Naive B cell (primary cell): ENCODE data around the gene FTO. TPM values are rescaled to one million over a fixed set of nuclear protein-coding genes. Genes with fewer than 3 reads are reported as not detected.

Experiments
- ATAC-seq, 2 donors: fragments of 150-1000 bp; cut with Tn5 transposase; 2 replicates each; pipeline ENCODE4 v1.10.0; 2021; ENCODE audit warnings: low read depth in 2 of 2, mild to moderate bottlenecking in 2 of 2, moderate library complexity in 2 of 2
- DNase-seq: peaks from one replicate; pipeline ENCODE4 v3.0.0; 2022
- H3K27ac Mint-ChIP-seq, 6 donors: one replicate each; pipeline ENCODE4 v1.8.0; 2020 to 2022; ENCODE audit warnings: mild to moderate bottlenecking in 6 of 6, mixed read lengths in 6 of 6, moderate library complexity in 5 of 6, inconsistent platforms in 2 of 6
- H3K27me3 Mint-ChIP-seq, 3 donors: one replicate each; pipeline ENCODE4 v1.8.0; 2021 to 2022; ENCODE audit warnings: mixed read lengths in 3 of 3, mild to moderate bottlenecking in 1 of 3
- H3K36me3 Mint-ChIP-seq, 2 donors: one replicate each; pipeline ENCODE4 v1.8.0; 2020 to 2022; ENCODE audit warnings: mixed read lengths in 2 of 2, inconsistent platforms in 1 of 2, mild to moderate bottlenecking in 1 of 2
- H3K4me1 Mint-ChIP-seq, 3 donors: one replicate each; pipeline ENCODE4 v1.8.0; 2020 to 2022; ENCODE audit warnings: mixed read lengths in 3 of 3, inconsistent platforms in 1 of 3, mild to moderate bottlenecking in 1 of 3, moderate library complexity in 1 of 3
- H3K4me3 Mint-ChIP-seq, 8 donors: one replicate each; pipeline ENCODE4 v1.8.0; 2020 to 2022; ENCODE audit warnings: mild to moderate bottlenecking in 8 of 8, mixed read lengths in 8 of 8, moderate library complexity in 8 of 8, inconsistent platforms in 2 of 8
- H3K9me3 Mint-ChIP-seq, 7 donors: one replicate each; pipeline ENCODE4 v1.8.0; 2020 to 2022; ENCODE audit warnings: mixed read lengths in 7 of 7, mild to moderate bottlenecking in 5 of 7, inconsistent platforms in 2 of 7, moderate library complexity in 1 of 7
- polyA plus RNA-seq, 6 donors: library from polyadenylated mRNA; unstranded; fragments of 300-500 nt; fragmentation: Illumina TruSeq; gene quantifications; one replicate each; pipeline ENCODE4 v1.2.3, GENCODE V29; 2021; ENCODE audit warnings: low read depth in 6 of 6

FTO gene
- polyA plus RNA-seq, 6 donors from 2014 or later, result 64.7 to 89.0 (median 79.6) TPM

DNA sequence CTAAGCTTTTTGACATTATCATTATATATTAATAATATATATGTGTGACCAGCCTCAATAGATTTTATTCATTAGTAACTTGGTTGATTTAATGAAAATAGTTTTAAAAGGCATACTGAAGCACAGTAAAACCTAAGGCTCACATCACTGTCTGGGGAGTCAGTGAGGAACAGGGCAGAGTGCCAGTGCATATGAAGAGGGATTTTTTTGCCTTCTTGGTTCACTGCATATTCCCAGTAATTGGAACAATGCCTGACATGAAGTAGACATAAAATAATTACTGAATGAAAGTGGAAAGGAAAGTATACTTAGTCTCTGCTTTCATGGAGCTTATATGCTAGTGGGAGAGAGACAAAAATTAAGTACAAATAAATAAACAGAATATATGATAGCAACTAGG is 81.1 kb downstream of the FTO start:
- H3K27ac Mint-ChIP-seq, result peak overlapping the region in 2 of 6 donors; percentile 10 to 34
- no peaks in the 10 kb centered on the region for H3K27me3 Mint-ChIP-seq
- peaks cover 17 to 29% (median 21%) of the 10 kb centered on the region in 3 donors for H3K4me1 Mint-ChIP-seq
- no peak for DNase-seq
- ATAC-seq, result no peak
- no peaks in the 10 kb centered on the region for H3K9me3 Mint-ChIP-seq
- peaks cover 0 to 4% of the 10 kb centered on the region in 2 donors for H3K36me3 Mint-ChIP-seq
- H3K4me3 Mint-ChIP-seq, result peak overlapping the region in 1 of 8 donors; percentile 9

DNA sequence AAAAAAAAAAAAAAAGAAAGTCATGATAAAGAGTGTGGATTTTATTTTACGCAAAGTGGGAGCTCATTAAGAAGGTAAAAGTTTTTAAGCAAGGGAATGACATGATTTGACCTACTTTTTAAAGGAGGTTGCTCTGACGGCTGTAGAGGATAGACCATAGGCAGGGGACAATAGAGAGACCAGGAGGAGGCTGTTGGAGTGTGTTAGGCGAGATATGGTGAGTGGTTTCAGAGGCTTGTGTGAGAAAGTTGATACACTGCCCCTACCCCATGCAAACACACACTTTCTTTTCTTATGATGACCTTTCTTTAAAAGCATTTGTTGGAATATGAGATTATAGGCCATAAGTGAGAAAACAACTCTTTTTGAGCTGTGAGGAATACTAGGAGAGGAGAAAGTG is 82.0 kb downstream of the FTO start:
- ATAC-seq (no peak), DNase-seq (no peak)
- peak overlapping the region in 2 of 6 donors; percentile 37 to 39 for H3K27ac Mint-ChIP-seq
- H3K27me3 Mint-ChIP-seq, result no peaks in the 10 kb centered on the region
- no peaks in the 10 kb centered on the region for H3K9me3 Mint-ChIP-seq
- H3K4me3 Mint-ChIP-seq, result no peak overlapping the region
- H3K36me3 Mint-ChIP-seq, result peaks cover 0 to 4% of the 10 kb centered on the region in 2 donors
- H3K4me1 Mint-ChIP-seq, result peaks cover 14 to 29% (median 22%) of the 10 kb centered on the region in 3 donors

DNA sequence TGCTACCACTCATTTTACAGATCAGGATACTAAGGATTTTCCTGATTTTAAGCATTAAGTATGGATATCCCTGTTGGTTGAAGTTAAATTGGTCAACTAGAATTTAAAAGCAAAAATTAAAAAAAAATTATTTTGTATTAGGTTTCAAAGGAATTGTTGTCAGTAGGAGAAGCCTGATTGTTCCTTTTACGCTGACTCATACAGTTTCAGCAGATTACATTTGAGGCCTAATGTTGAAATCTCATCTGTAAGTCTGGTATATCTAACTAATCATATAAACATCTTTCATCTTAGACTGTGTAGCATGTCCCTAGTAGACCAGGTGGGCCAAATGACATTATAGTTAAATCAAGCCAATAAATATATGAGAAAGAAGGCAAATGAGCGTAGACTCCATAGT is 83.5 kb downstream of the FTO start:
- H3K36me3 Mint-ChIP-seq, result peaks cover 0 to 4% of the 10 kb centered on the region in 2 donors
- H3K4me1 Mint-ChIP-seq, result peaks cover 16 to 27% (median 18%) of the 10 kb centered on the region in 3 donors
- H3K9me3 Mint-ChIP-seq, result no peaks in the 10 kb centered on the region
- H3K27me3 Mint-ChIP-seq, result no peaks in the 10 kb centered on the region
- H3K4me3 Mint-ChIP-seq, result no peak overlapping the region
- DNase-seq (no peak), ATAC-seq (no peak)
- no peak overlapping the region for H3K27ac Mint-ChIP-seq

DNA sequence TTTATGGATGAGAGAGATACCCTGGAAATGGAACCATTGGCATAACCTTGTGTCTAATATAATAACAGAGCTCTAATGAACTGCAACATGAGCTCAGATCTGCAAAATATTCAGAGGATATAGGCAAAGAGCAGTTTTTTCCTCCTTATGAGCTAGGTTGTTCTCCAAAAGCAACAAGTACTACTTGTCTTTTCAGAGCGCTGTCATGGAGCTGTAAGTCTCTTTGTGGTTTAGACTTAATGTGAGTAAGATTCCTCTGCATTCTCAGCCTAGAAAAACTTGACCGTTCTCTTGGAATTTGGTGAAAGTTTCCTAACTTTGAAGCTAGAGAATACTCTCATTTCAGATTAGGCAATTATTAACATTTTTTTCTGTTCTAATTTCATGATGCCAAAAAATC is 85.2 kb downstream of the FTO start:
- no peak for ATAC-seq
- Mint-ChIP-seq H3K9me3 (no peaks in the 10 kb centered on the region), H3K4me1 (peaks cover 15 to 39% (median 18%) of the 10 kb centered on the region in 3 donors), H3K27me3 (no peaks in the 10 kb centered on the region), H3K36me3 (no peaks in the 10 kb centered on the region), H3K4me3 (no peak overlapping the region), H3K27ac (no peak overlapping the region)
- DNase-seq, result no peak

DNA sequence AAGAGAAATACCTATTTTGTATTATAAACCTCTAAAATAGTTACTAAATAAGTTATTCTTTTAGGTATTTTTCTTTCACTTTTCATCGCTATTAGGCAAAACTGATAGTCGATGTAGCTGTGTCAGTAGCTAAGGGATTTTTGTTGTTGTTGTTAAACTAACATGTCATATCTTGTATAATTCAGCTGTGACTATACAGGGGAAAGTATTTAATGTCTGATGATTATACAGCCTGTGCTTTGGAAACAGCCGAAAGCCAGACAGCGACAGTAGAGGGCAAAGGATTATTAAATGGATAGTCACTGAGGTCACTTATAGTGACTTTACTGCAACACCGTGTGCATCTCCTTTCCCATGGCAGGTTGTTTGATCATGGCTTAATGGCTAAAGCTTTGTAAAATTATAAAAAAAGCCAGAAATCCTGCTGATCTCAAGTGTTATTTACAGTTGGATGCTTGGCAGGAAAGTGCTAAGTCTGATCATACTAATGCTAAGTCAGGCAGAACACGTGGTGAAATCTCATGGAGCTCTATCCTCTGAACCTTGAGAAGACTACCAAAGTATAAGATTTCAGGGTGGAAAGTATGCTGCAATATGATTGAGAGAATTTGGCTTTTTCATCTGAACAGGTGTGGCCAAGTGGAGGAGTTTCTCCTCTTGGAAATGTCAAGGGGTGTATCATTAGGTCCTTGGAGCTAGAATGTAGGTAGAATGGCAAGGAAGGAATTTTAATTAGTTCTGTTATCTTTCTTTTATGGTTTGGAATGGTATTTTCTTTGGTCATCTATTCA is 88.4 kb downstream of the FTO start:
- Mint-ChIP-seq H3K27ac (peak overlapping the region in 1 of 6 donors; percentile 12), H3K4me1 (peaks cover 21 to 45% (median 25%) of the 10 kb centered on the region in 3 donors), H3K27me3 (no peaks in the 10 kb centered on the region), H3K9me3 (no peaks in the 10 kb centered on the region), H3K36me3 (no peaks in the 10 kb centered on the region), H3K4me3 (no peak overlapping the region)
- no peak for DNase-seq
- ATAC-seq, result no peak

DNA sequence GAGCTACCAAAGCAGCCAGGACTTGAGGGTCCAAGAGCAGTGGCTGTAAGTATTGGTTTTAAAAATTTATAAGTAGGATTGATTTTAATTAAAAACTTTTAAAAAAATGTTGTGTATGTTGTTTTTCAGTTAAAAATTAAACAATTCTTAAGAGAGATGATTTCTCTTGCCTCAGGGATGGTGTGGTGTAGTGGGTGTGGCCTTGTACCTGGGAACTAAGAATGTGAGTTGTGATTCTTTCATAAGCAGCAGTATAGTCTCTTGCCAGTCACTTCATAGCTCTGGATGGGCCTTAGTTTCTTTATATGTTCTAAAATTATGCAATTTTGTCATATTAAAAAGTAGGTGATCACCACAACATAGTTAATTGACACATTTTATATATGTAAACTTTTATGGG is 99.5 kb downstream of the FTO start:
- H3K27me3 Mint-ChIP-seq, result no peaks in the 10 kb centered on the region
- H3K4me1 Mint-ChIP-seq, result peaks cover 22 to 32% (median 27%) of the 10 kb centered on the region in 3 donors
- ATAC-seq (no peak), DNase-seq (no peak)
- peaks cover 4 to 8% of the 10 kb centered on the region in 2 donors for H3K36me3 Mint-ChIP-seq
- peaks cover 0 to 21% (median 11%) of the 10 kb centered on the region in 7 donors for H3K9me3 Mint-ChIP-seq
- no peak overlapping the region for H3K4me3 Mint-ChIP-seq
- H3K27ac Mint-ChIP-seq, result no peak overlapping the region

GRCh38 chr16:53803998-53804397 is 100.0 kb downstream of the FTO start:
- H3K27ac Mint-ChIP-seq, result no peak overlapping the region
- peaks cover 25 to 37% (median 29%) of the 10 kb centered on the region in 3 donors for H3K4me1 Mint-ChIP-seq
- H3K9me3 Mint-ChIP-seq, result peaks cover 0 to 21% (median 10%) of the 10 kb centered on the region in 7 donors
- no peaks in the 10 kb centered on the region for H3K27me3 Mint-ChIP-seq
- no peak overlapping the region for H3K4me3 Mint-ChIP-seq
- DNase-seq, result no peak
- peaks cover 4 to 8% of the 10 kb centered on the region in 2 donors for H3K36me3 Mint-ChIP-seq
- no peak for ATAC-seq

DNA sequence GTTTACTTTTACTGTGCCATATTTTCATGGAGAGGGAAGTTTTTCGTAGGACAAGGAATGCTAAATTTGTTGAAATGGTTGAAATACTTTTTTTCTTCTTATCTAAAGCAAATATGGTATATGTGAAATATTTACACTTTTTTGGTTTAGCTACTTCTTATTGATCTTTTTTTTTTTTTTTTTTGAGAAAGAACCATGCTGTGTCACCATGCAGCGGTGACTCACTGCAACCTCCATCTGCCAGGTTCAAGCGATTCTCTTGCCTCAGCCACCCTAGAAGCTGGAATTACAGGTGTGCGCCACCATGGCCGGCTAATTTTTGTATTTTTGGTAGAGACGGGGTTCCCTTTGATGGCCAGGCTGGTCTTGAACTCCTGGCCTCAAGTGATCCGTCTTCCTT is 100.5 kb downstream of the FTO start:
- Mint-ChIP-seq H3K4me3 (no peak overlapping the region), H3K27me3 (no peaks in the 10 kb centered on the region), H3K9me3 (peaks cover 0 to 17% (median 10%) of the 10 kb centered on the region in 7 donors), H3K36me3 (peaks cover 4 to 8% of the 10 kb centered on the region in 2 donors), H3K4me1 (peaks cover 25 to 42% (median 29%) of the 10 kb centered on the region in 3 donors), H3K27ac (peak overlapping the region in 1 of 6 donors; percentile 42)
- ATAC-seq (no peak), DNase-seq (no peak)

GRCh38 chr16:53805113-53805512 is 101.2 kb downstream of the FTO start:
- Mint-ChIP-seq H3K27ac (no peak overlapping the region), H3K4me1 (peaks cover 25 to 45% (median 29%) of the 10 kb centered on the region in 3 donors), H3K36me3 (peaks cover 6 to 10% of the 10 kb centered on the region in 2 donors), H3K4me3 (no peak overlapping the region), H3K27me3 (no peaks in the 10 kb centered on the region), H3K9me3 (peaks cover 0 to 13% (median 8%) of the 10 kb centered on the region in 7 donors)
- DNase-seq (no peak), ATAC-seq (no peak)

GRCh38 chr16:53805752-53806151 is 101.8 kb downstream of the FTO start:
- Mint-ChIP-seq H3K36me3 (peaks cover 12 to 16% of the 10 kb centered on the region in 2 donors), H3K27ac (peak overlapping the region in 2 of 6 donors; percentile 27 to 29), H3K9me3 (peaks cover 0 to 10% (median 6%) of the 10 kb centered on the region in 7 donors), H3K4me3 (no peak overlapping the region), H3K27me3 (no peaks in the 10 kb centered on the region), H3K4me1 (peaks cover 27 to 50% (median 29%) of the 10 kb centered on the region in 3 donors)
- no peak for DNase-seq
- ATAC-seq, result no peak

DNA sequence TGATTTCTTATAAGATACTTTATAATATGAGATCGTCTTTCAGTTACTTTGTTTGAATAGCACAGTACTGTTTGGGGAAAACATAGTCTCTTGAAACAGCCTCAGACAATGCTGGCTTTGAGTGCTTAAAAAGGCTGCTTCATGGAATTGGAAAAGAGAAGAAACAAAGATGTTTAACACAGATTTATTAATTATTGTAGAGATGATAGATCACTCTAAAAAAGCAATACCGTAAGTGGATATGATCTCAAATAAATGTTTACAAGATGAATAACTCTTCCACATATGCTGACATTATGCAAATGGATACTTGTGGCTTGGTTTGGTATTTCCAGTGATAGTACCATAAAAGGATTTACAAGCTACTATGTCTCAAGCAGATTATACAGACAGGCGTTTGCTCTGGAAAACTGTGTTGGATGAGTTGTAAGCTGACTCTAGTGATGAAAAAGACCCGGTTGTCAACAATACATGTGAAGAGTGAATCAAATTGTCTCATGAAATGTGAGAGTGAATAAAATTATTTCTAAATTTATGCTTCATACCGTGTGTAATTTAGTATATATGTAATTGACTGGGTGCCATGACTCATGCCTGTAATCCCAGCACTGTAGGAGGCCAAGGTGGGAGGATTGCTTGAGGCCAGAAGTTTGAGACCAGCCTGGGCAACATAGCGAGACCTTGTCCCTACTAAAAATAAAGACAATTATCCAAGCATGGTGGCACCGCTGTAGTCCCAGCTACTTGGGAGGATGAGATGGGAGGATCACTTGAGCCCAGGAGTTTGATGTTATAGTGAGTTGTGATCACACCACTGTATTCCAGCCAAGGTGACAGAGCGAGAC is 105.4 kb downstream of the FTO start:
- no peak for ATAC-seq
- no peak overlapping the region for H3K4me3 Mint-ChIP-seq
- no peaks in the 10 kb centered on the region for H3K9me3 Mint-ChIP-seq
- peaks cover 20 to 34% (median 21%) of the 10 kb centered on the region in 3 donors for H3K4me1 Mint-ChIP-seq
- peaks cover 20 to 21% of the 10 kb centered on the region in 2 donors for H3K36me3 Mint-ChIP-seq
- peak overlapping the region in 1 of 6 donors; percentile 6 for H3K27ac Mint-ChIP-seq
- no peaks in the 10 kb centered on the region for H3K27me3 Mint-ChIP-seq
- no peak for DNase-seq

DNA sequence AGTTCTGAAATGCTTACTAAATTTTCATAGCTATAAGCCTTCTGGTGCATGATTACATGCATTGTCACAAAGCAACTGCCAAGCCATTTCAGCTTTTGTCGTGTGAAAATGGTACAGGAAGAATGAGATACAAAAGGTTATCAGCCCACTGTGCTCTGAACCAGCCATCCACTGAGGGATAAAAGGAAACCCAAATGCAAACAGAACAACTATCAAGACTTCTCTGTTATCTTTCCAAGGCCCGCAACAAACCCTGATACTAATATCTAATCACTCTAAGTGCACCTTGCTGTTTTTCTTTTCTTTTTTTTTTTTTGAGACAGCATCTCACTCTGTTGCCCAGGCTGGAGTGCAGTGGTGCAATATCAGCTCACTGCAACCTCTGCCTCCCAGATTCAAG is 109.0 kb downstream of the FTO start:
- peaks cover 21 to 27% (median 23%) of the 10 kb centered on the region in 3 donors for H3K4me1 Mint-ChIP-seq
- no peaks in the 10 kb centered on the region for H3K27me3 Mint-ChIP-seq
- H3K27ac Mint-ChIP-seq, result no peak overlapping the region
- peaks cover 0 to 11% (median 1%) of the 10 kb centered on the region in 7 donors for H3K9me3 Mint-ChIP-seq
- ATAC-seq, result no peak
- no peak overlapping the region for H3K4me3 Mint-ChIP-seq
- DNase-seq, result no peak
- H3K36me3 Mint-ChIP-seq, result peaks cover 37% of the 10 kb centered on the region in 2 donors

DNA sequence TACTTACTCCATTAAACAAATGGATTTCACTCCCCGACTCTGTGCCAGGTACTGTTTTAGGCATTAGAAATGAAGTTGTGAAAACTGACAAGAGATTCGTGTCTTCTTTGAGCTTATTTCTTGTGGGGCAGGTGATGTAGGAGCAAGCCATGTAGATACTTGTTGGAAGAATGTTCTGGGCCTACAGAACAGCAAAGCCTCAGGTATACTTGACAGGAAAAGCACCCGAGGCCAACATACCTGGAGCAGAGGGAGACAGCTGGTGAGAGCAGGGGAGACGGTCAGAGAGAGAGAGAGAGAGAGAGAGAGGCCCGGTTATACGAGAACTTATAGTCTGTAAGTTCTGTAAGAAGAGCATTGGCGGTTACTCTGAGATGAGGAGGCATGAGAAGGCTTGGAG is 110.8 kb downstream of the FTO start:
- DNase-seq, result no peak
- H3K9me3 Mint-ChIP-seq, result peaks cover 0 to 11% (median 1%) of the 10 kb centered on the region in 7 donors
- H3K27ac Mint-ChIP-seq, result peak overlapping the region in 1 of 6 donors; percentile 88
- H3K4me1 Mint-ChIP-seq, result peaks cover 11 to 23% (median 14%) of the 10 kb centered on the region in 3 donors
- ATAC-seq, result no peak
- H3K4me3 Mint-ChIP-seq, result no peak overlapping the region
- no peaks in the 10 kb centered on the region for H3K27me3 Mint-ChIP-seq
- peaks cover 37% of the 10 kb centered on the region in 2 donors for H3K36me3 Mint-ChIP-seq
